Right cardiac atrium (tissue), 5 donors: Measurements from ENCODE around the gene SCAF11. TPM values are rescaled to one million over a fixed set of nuclear protein-coding genes. Genes with fewer than 3 reads are reported as not detected.
"Not testable (repeated sequence)": the region's sequence is repeated elsewhere in the genome, so short reads cannot be mapped to it uniquely, and the experiment has no call there.

Source experiments
- ATAC-seq, 2 donors: fragments of 200-7000 bp; cut with Tn5 transposase; one replicate each; pipeline versions ENCODE4 v1.8.0 to v1.9.1; 2020; ENCODE audit warnings: moderate library complexity in 2 of 2, mild to moderate bottlenecking in 1 of 2
- DNase-seq, 3 donors: peaks; one replicate each; pipeline ENCODE4 v3.0.0-alpha.2; 2020
- H3K27ac ChIP-seq: one replicate; pipeline ENCODE4 v1.5.1; 2013; ENCODE audit warnings: mild to moderate bottlenecking, low read length, control low read depth, moderate library complexity
- H3K27me3 ChIP-seq: one replicate; pipeline ENCODE4 v1.6.1; 2013; ENCODE audit not compliant: control insufficient read depth, insufficient read depth
- H3K4me1 ChIP-seq: one replicate; pipeline ENCODE4 v1.6.1; 2013; ENCODE audit warnings: low read length; ENCODE audit not compliant: control insufficient read depth, insufficient read depth
- H3K4me3 ChIP-seq: one replicate; pipeline ENCODE4 v1.5.1; 2013; ENCODE audit warnings: low read length, control low read depth
- H3K9me3 ChIP-seq: one replicate; pipeline ENCODE4 v1.6.1; 2013; ENCODE audit warnings: low read length; ENCODE audit not compliant: control insufficient read depth
- WGBS: extraction: QIAGEN DNeasy Blood & Tissue Kit; methylation state at CpG from one replicate; pipeline ENCODE4 v1.1.7; 2013; 5-methylcytosine and 5-hydroxymethylcytosine counted together
- intact Hi-C, 4 donors: fragments of 100-400 bp; cut with DNase I; formaldehyde crosslinking; loops; one replicate each; pipeline versions ENCODE4 v1.11.0 to v1.14.0; 2022 to 2023
- polyA plus RNA-seq: library from polyadenylated mRNA; stranded (reverse); fragments of 200-250 nt; gene quantifications from one replicate; pipeline ENCODE4 v1.2.3, GENCODE V29; 2013
- total RNA-seq, 4 donors: library from RNA; stranded (reverse); fragmentation: NEBNext Ultra II Directional; extraction: Animal tissue kit (Norgen Biotek cat#: 25700); gene quantifications; one replicate each; pipeline ENCODE4 v1.2.1, GENCODE V29; 2021
- donor health status: healthy with polysubstance abuse.
- donor health status: DM: no; HTN: yes; CAD: no.
- donor health status: DM: no; HTN: no; CAD: no.
- donor health status: DM: no; HTN: yes; CAD: no; lungs with severe emphysema.
- donor health status: DM: yes; HTN: yes; CAD: no.

SCAF11 gene
- total and polyA plus RNA-seq, 5 donors, result 23.5 to 93.7 (median 82.3) TPM

GRCh38 chr12:46000076-46000475 is 9.7 kb upstream of the SCAF11 start:
- intact Hi-C loops, result loop anchor here in 1 of 4 donors (10.0 kb wide), 1 partner anchor 455 kb away; no protein-coding TSS in a partner anchor
- not testable (repeated sequence) for H3K27ac ChIP-seq, H3K4me3 ChIP-seq, H3K4me1 ChIP-seq, H3K27me3 ChIP-seq, ATAC-seq, DNase-seq, H3K9me3 ChIP-seq
- WGBS, result 94% methylated on average over 30 of the region's 30 CpGs

DNA sequence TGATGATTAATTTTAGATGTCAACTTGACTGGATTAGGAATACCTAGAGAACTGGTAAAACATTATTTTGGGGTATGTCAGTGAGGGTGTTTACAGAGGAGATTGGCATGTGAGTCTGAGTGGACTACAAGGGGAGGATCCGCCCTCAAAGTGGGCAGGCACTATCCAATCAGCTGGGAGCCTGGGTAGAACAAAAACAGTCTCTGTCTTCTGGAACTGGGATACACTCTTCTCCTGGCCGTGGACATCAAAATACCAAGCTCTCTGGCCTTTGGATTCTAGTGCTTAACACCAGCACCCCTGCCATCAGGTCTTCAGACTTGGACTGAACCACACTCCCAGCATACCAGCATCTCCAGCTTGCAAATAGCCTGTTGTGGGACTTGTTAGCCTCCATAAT is 4.4 kb upstream of the SCAF11 start:
- peak in 1 of 3 donors; percentile 41 for DNase-seq
- 49% methylated on average over 2 of the region's 2 CpGs for WGBS
- H3K27me3 ChIP-seq, result no peaks in the 10 kb centered on the region
- ATAC-seq, result no peak
- H3K4me1 ChIP-seq, result no peaks in the 10 kb centered on the region
- no peak overlapping the region for H3K27ac ChIP-seq
- no peaks in the 10 kb centered on the region for H3K9me3 ChIP-seq
- intact Hi-C loops, result no loop called here
- H3K4me3 ChIP-seq, result no peak overlapping the region

DNA sequence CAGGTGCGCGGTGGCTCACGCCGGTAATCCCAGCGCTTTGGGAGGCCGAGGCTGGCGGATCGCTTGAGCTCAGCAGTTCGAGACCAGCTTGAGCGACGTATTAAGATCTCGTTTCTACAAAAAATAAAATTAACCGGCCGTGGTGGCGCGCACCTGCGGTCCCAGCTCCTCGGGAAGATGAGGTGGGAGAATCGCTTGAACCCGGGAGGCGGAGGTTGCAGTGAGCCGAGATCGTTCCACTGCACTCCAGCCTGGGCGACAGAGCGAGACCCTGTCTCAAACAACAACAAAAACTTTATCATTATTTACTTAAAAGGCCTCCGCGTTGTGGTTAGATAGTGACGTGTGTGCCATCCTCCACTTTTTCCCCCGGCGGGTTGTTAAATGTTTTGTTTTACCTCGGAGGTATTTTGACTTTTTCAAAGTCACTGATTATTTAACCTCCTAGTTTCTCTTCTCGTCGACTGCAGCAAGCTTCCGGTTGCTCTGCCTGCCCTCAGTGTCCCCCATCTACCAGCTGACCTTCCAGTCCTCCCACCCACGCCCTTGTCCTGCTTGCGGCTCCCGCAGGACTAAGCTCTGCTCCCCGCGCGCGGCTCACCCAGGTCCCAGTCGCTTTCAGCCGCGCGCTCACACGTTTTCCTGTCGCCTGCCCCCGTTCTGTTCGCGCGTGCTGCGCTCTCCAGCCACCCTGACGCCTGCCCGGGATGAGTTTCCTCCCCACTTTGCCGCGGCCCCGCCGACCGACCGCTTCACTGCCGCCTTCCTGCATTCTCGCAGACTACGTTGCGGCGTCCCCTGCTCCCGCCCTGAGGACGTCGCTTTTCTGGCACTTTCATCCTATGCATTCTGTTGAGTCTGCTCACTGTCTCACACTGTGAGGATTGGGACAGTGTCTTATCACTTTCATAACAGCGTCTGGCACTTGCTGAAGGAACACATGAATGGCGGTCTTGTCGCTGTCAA is 1.2 kb upstream of the SCAF11 start:
- H3K4me3 ChIP-seq, result peak overlapping the region; percentile 46
- no peaks in the 10 kb centered on the region for H3K4me1 ChIP-seq
- DNase-seq, result peak; percentile 86 to 93 (median 92)
- 1% methylated on average over 71 of the region's 71 CpGs for WGBS
- intact Hi-C loops, result no loop called here
- H3K27me3 ChIP-seq, result no peaks in the 10 kb centered on the region
- ATAC-seq, result peak; percentile 57 to 64
- H3K9me3 ChIP-seq, result no peaks in the 10 kb centered on the region
- peak overlapping the region; percentile 77 for H3K27ac ChIP-seq

DNA sequence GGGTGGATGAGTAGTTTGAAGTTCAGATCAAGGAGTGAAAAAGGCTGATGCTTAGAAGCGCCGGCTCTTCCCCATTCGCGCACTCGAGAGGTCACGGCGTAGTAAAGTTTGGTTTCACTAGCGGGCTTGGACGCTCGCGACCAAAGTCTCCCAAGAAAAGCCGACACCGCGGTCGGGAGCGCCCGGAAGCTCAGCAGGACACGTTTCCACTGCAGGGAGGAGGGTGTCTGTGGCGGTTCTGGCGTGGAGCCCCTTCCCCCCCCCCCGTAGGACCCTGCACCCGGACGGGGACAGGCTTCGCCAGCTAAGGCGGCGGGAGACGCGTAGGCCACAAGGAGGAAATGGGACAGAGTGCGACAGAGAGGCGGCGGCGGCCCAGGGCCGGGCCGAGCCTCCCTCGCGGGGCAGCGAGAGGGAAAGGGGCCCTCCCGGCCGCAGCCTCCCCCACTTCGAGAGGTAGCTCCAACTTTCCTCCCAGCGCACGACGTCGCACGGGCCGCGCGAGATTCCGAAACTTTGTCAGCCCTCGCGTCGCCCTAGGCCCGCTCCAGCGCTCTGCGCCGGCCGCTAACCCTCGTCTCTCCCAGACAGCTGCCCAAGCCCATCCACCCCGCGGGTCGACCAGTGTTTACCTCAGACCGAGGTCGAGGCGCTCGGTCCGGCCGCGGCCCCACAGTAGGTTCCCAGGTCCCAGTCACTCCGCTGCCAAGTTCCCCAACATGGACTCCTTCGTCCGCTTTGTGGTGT is 480 bp downstream of the SCAF11 start:
- Histone ChIP-seq H3K9me3 (no peaks in the 10 kb centered on the region), H3K4me3 (peak overlapping the region; percentile 68), H3K27me3 (no peaks in the 10 kb centered on the region), H3K27ac (peak overlapping the region; percentile 94), H3K4me1 (peaks cover 3% of the 10 kb centered on the region)
- DNase-seq, result peak; percentile 72 to 89 (median 88)
- intact Hi-C loops, result no loop called here
- peak; percentile 49 to 58 for ATAC-seq
- WGBS, result under 1% methylated on average over 71 of the region's 71 CpGs

- Histone ChIP-seq H3K4me3 (peak overlapping the region; percentile 68), H3K27ac (peak overlapping the region; percentile 94), H3K4me1 (peaks cover 5% of the 10 kb centered on the region), H3K27me3 (no peaks in the 10 kb centered on the region), H3K9me3 (no peaks in the 10 kb centered on the region)
- intact Hi-C loops, result no loop called here
- 2% methylated on average over 10 of the region's 10 CpGs for WGBS
- ATAC-seq (no peak), DNase-seq (no peak)
Observed at GRCh38 chr12:45989287-45989686, 1.1 kb downstream of the SCAF11 start.

- no peak for ATAC-seq
- intact Hi-C loops, result no loop called here
- peaks cover 5% of the 10 kb centered on the region for H3K4me1 ChIP-seq
- H3K27me3 ChIP-seq, result no peaks in the 10 kb centered on the region
- WGBS, result 29% methylated on average over 3 of the region's 3 CpGs
- DNase-seq, result no peak
- H3K4me3 ChIP-seq, result peak overlapping the region; percentile 11
- no peak overlapping the region for H3K27ac ChIP-seq
- no peaks in the 10 kb centered on the region for H3K9me3 ChIP-seq
Observed at GRCh38 chr12:45988264-45988663, 2.1 kb downstream of the SCAF11 start.

DNA sequence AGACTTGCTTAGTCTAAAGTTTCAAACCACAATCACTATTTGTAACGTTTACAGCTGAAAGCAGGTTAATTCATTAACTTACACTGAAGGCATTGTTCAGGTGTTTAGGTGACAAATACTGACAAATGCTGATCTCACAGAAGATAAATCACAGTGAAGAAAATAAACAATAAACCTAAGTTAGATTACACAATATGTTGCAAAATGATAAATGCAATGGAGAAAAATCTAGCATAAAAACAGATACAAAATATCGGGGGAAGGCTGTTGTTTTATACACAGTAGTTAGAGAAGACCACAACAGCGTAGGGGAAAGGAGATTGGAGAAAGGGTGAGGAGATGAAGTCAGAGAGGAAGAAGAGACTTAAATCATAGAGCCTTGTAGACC is 3.0 kb downstream of the SCAF11 start:
- Histone ChIP-seq H3K9me3 (no peaks in the 10 kb centered on the region), H3K4me3 (no peak overlapping the region), H3K27me3 (no peaks in the 10 kb centered on the region), H3K27ac (no peak overlapping the region), H3K4me1 (peaks cover 6% of the 10 kb centered on the region)
- no peak for ATAC-seq
- intact Hi-C loops, result no loop called here
- DNase-seq, result no peak
- WGBS, result 61% methylated on average over 3 of the region's 3 CpGs

GRCh38 chr12:45986641-45987339 is 3.6 kb downstream of the SCAF11 start:
- intact Hi-C loops, result no loop called here

GRCh38 chr12:45981075-45981837 is 9.1 kb downstream of the SCAF11 start:
- WGBS, result 70% methylated on average over 7 of the region's 7 CpGs
- Histone ChIP-seq H3K27ac (no peak overlapping the region), H3K4me3 (no peak overlapping the region), H3K9me3 (no peaks in the 10 kb centered on the region), H3K4me1 (peaks cover 11% of the 10 kb centered on the region), H3K27me3 (no peaks in the 10 kb centered on the region)
- ATAC-seq (no peak), DNase-seq (no peak)
- intact Hi-C loops, result no loop called here

More at GRCh38 chr12:45986641-45987339, 3.6 kb downstream of the SCAF11 start:
- peaks cover 7% of the 10 kb centered on the region for H3K4me1 ChIP-seq
- H3K4me3 ChIP-seq, result no peak overlapping the region
- 69% methylated on average over 5 of the region's 5 CpGs for WGBS
- ATAC-seq (no peak), DNase-seq (peak in 1 of 3 donors; percentile 35)
- H3K27me3 ChIP-seq, result no peaks in the 10 kb centered on the region
- peak overlapping the region; percentile 38 for H3K27ac ChIP-seq
- H3K9me3 ChIP-seq, result no peaks in the 10 kb centered on the region

DNA sequence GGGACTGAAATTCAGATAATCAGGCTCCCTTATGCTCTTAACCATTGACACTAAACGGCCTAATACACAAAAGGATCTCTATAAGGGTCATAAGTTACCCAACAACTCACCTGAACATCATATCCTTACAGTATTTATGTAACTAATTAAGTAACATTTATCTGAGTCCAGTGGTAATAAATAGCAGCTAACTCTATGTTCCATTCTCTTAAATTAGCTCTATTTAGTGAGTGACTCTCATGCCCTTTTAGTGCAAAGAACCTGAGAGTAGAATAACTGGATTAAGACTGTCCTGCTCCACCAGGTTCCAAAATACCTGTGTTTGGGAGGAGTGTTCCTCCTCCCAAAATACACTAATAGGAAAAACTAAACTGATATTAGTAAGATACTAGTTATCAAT is 9.8 kb downstream of the SCAF11 start:
- no peak overlapping the region for H3K4me3 ChIP-seq
- no peak overlapping the region for H3K27ac ChIP-seq
- no peak for ATAC-seq
- H3K4me1 ChIP-seq, result peaks cover 11% of the 10 kb centered on the region
- intact Hi-C loops, result no loop called here
- WGBS, result 56% methylated on average over 1 of the region's 1 CpG
- no peaks in the 10 kb centered on the region for H3K9me3 ChIP-seq
- H3K27me3 ChIP-seq, result no peaks in the 10 kb centered on the region
- DNase-seq, result no peak
